A673 (cell line): Measurements from ENCODE around the gene TSC22D3.

Experiments
- EZH2 ChIP-seq: fragments of 200-600 bp; sonication (generic); IDR thresholded peaks from 2 replicates; pipeline ENCODE4 v1.6.1; 2017; ENCODE audit warnings: borderline replicate concordance, low read depth, mild to moderate bottlenecking, mixed read lengths, antibody characterized with exemption, low read length; ENCODE audit not compliant: poor library complexity, severe bottlenecking
- TF ChIP-seq, protein P1 (sequence below): fragments of 300-800, 200-600 bp; sonication (generic); conservative IDR thresholded peaks from 2 replicates; pipeline ENCODE4 v1.5.1; 2017; ENCODE audit warnings: low read depth, mild to moderate bottlenecking, antibody characterized with exemption, low read length, moderate library complexity, mixed read lengths

DNA sequence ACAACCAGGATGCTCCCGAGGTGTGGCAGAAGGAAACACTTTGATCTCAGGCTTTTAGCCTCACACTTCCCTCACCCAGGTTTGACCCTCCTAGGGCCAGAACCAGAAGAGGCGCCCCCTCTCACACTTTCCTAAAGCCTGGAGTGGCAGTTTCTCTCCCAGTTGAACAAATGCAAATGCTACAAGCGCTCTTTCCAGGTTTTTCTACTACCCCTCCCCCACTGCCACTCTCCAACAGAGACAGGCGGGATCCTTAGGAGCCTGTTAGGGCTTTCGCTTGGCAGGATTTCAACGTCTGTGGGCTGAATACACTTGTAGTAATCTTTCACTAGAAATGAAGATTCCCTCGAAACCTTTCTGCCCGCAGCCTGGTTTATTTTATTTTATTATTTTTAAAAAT lies 2.4 kb downstream of the TSC22D3 start:
- TF ChIP-seq, protein P1, sequence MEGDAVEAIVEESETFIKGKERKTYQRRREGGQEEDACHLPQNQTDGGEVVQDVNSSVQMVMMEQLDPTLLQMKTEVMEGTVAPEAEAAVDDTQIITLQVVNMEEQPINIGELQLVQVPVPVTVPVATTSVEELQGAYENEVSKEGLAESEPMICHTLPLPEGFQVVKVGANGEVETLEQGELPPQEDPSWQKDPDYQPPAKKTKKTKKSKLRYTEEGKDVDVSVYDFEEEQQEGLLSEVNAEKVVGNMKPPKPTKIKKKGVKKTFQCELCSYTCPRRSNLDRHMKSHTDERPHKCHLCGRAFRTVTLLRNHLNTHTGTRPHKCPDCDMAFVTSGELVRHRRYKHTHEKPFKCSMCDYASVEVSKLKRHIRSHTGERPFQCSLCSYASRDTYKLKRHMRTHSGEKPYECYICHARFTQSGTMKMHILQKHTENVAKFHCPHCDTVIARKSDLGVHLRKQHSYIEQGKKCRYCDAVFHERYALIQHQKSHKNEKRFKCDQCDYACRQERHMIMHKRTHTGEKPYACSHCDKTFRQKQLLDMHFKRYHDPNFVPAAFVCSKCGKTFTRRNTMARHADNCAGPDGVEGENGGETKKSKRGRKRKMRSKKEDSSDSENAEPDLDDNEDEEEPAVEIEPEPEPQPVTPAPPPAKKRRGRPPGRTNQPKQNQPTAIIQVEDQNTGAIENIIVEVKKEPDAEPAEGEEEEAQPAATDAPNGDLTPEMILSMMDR: no peak
- TF ChIP-seq EZH2: no peak
